ENCODE measurements around the gene CRIP2. TPM values are rescaled to one million over a fixed set of nuclear protein-coding genes. Genes with fewer than 3 reads are reported as not detected.

The CRIP2 gene
- total and polyA plus RNA-seq, 10 of the 15 experiments (the other 5 are each of a cell fraction or from before 2014, with no cell fraction given) = 0.04 to 0.62 (median 0.37) TPM; not detected in 5

- BruUV-seq (replicated peaks) = no TSS peak
- WGBS (ENCODE audit: insufficient coverage, insufficient replicate concordance, low lambda C conversion rate, missing lambda C conversion rate) = 97% methylated on average over 38 of the region's 47 CpGs
- FAIRE-seq = no peak
These were observed 25.1 kb upstream of the CRIP2 start for GRCh38 chr14:105449276-105450122.

More at GRCh38 chr14:105449276-105450122, 25.1 kb upstream of the CRIP2 start:
- Histone ChIP-seq H3K27ac (ENCODE audit: control insufficient read depth, insufficient read depth) (no peak overlapping the region), H3K9ac (ENCODE audit: control insufficient read depth, insufficient read depth, low read length) (no peak overlapping the region), H2AFZ (ENCODE audit: control insufficient read depth, low read depth, low read length) (no peak overlapping the region), H3K27me3 (replicated peaks in 1 of 2; ENCODE audit: control insufficient read depth in 2 of 2, insufficient read depth in 2 of 2, low read length in 1 of 2) (no peaks in the 10 kb centered on the region), H3K79me2 (ENCODE audit: control insufficient read depth, insufficient read depth, low read length) (no peaks in the 10 kb centered on the region), H3K36me3 (ENCODE audit: control insufficient read depth in 2 of 2, insufficient read depth in 2 of 2, low read length in 1 of 2) (peaks cover 3 to 31% of the 10 kb centered on the region in 2 experiments; a peak in 3 of 4 replicates), H3K9me3 (replicated peaks; ENCODE audit: control insufficient read depth, insufficient read depth, low read length) (no peaks in the 10 kb centered on the region), H4K20me1 (ENCODE audit: control insufficient read depth, insufficient read depth) (no peaks in the 10 kb centered on the region), H3K4me2 (ENCODE audit: control insufficient read depth, insufficient read depth) (no peak overlapping the region), H3K4me3 (no peak overlapping the region), H3K4me1 (ENCODE audit: control insufficient read depth, insufficient read depth, low read length) (no peaks in the 10 kb centered on the region)
- in situ Hi-C loops (cut with MboI) (no loop called here), intact Hi-C loops (cut with micrococcal nuclease; ENCODE audit: unreplicated experiment) (no loop called here)
- no peak for ATAC-seq
- POLR2A ChIA-PET = no interaction called here
- TF ChIP-seq NR2C2 (IDR thresholded peaks at IDR 0.05; ENCODE audit: borderline replicate concordance, control insufficient read depth, insufficient read length, low read depth) = no peak
- TF ChIP-seq SPI1 (IDR thresholded peaks at IDR 0.05; ENCODE audit: borderline replicate concordance, insufficient read depth, low read depth, low read length) = no peak
- no peak for TF ChIP-seq NFXL1 (IDR thresholded peaks at IDR 0.05; ENCODE audit: borderline replicate concordance)
- no peak for TF ChIP-seq ZNF384 (IDR thresholded peaks at IDR 0.05; ENCODE audit: borderline replicate concordance, low read depth, low read length)
- no peak for TF ChIP-seq GATAD2B (conservative IDR thresholded peaks at IDR 0.05; ENCODE audit: low read depth)
- no peak for TF ChIP-seq ZNF622 (IDR thresholded peaks at IDR 0.05)
- TF ChIP-seq IKZF2 (IDR thresholded peaks at IDR 0.05) = no peak
- TF ChIP-seq, protein P1, sequence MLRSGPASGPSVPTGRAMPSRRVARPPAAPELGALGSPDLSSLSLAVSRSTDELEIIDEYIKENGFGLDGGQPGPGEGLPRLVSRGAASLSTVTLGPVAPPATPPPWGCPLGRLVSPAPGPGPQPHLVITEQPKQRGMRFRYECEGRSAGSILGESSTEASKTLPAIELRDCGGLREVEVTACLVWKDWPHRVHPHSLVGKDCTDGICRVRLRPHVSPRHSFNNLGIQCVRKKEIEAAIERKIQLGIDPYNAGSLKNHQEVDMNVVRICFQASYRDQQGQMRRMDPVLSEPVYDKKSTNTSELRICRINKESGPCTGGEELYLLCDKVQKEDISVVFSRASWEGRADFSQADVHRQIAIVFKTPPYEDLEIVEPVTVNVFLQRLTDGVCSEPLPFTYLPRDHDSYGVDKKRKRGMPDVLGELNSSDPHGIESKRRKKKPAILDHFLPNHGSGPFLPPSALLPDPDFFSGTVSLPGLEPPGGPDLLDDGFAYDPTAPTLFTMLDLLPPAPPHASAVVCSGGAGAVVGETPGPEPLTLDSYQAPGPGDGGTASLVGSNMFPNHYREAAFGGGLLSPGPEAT (IDR thresholded peaks at IDR 0.05; ENCODE audit: low read depth) = no peak
- TF ChIP-seq, protein P2, sequence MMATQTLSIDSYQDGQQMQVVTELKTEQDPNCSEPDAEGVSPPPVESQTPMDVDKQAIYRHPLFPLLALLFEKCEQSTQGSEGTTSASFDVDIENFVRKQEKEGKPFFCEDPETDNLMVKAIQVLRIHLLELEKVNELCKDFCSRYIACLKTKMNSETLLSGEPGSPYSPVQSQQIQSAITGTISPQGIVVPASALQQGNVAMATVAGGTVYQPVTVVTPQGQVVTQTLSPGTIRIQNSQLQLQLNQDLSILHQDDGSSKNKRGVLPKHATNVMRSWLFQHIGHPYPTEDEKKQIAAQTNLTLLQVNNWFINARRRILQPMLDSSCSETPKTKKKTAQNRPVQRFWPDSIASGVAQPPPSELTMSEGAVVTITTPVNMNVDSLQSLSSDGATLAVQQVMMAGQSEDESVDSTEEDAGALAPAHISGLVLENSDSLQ (IDR thresholded peaks at IDR 0.05) = no peak
- TF ChIP-seq CBFB (IDR thresholded peaks at IDR 0.05; ENCODE audit: low read depth) = no peak
- DNase-seq (ENCODE audit: low read depth, low spot score) = no peak
- CTCF ChIA-PET = interaction anchor here (1.0 kb wide), 1 partner anchor 40 kb away, joined by 3 read pairs; no protein-coding TSS in a partner anchor
- RAD21 ChIA-PET (ENCODE audit: unreplicated experiment) = no interaction called here
- SMC1A ChIA-PET (ENCODE audit: uncharacterized antibody, unreplicated experiment) = no interaction called here
